ENCODE results near the gene AMIGO3.

AMIGO3 gene

DNA sequence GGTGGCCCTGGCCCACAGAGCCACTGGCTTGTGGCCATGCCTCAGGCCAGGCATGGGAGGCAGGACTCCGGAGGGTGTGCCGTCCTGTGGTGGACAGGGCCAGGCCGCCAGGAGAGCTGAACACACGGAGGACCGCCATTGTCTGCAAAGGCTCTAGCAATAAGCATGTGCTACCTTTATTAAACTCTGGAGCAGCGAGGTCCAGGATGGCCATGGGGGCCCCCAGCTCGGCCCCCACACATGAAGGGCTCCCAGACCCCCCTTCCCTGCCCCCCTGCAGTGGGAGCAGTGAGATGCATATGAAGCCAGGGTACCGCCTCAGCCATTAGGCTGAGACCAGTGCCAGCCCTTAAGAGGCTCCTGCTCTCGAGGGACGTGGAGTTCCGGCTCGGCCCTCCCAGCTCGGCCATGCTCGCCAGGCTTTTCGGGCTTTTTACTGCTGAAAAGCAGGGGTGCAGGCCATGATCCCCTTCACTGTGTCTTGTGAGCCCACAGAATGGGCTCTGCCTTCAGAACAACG is 2.7 kb downstream of the AMIGO3 start:
- TF ChIP-seq, protein P1, sequence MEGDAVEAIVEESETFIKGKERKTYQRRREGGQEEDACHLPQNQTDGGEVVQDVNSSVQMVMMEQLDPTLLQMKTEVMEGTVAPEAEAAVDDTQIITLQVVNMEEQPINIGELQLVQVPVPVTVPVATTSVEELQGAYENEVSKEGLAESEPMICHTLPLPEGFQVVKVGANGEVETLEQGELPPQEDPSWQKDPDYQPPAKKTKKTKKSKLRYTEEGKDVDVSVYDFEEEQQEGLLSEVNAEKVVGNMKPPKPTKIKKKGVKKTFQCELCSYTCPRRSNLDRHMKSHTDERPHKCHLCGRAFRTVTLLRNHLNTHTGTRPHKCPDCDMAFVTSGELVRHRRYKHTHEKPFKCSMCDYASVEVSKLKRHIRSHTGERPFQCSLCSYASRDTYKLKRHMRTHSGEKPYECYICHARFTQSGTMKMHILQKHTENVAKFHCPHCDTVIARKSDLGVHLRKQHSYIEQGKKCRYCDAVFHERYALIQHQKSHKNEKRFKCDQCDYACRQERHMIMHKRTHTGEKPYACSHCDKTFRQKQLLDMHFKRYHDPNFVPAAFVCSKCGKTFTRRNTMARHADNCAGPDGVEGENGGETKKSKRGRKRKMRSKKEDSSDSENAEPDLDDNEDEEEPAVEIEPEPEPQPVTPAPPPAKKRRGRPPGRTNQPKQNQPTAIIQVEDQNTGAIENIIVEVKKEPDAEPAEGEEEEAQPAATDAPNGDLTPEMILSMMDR (conservative IDR thresholded peaks at IDR 0.05; ENCODE audit: low read depth, low read length): no peak
- DNase-seq (ENCODE audit: low read depth): no peak
- no peak overlapping the region for H3K4me3 ChIP-seq (ENCODE audit: low read depth, low read length)

DNA sequence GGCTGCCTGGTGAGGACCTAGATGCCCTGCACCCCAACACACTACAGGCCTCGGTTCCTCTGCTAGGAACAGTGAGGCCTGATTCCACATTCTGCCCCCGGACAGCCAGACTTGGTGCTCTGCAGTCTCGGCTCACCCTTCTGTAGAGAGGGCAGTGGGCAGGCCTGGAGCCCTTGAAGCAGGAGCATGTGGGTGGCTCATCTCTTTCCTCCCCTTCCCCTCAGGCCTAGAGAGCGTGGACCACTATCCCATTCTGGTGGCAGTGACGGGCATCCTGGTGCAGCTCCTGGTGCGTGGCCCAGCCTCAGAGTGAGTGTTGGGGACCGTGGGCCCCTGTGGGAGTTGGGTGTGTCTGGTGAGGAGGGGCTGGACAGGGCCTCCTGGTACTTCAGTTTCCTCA is 3.3 kb downstream of the AMIGO3 start:
- no peak overlapping the region for H3K4me3 ChIP-seq (ENCODE audit: low read depth, low read length)
- DNase-seq (ENCODE audit: low read depth): no peak
- TF ChIP-seq, protein P1 (conservative IDR thresholded peaks at IDR 0.05; ENCODE audit: low read depth, low read length): no peak

DNA sequence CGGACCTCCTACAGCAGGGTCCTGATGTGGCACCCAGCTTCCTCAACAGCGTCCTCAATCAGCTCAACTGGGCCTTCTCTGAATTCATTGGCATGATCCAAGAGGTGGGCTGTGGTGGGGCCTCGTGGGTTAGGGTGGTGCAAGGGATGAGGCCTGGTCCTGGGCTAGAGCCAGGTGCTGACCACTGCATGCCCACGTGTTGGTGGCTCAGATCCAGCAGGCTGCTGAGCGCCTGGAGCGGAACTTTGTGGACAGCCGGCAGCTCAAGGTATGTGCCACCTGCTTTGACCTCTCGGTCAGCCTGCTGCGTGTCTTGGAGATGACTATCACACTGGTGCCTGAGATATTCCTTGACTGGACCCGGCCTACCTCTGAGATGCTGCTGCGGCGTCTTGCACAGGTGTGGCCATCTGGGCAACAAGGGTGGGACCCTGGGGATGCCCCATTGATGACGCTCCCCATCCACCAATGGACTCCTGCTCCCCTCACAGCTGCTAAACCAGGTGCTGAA is 3.8 kb downstream of the AMIGO3 start:
- no peak for DNase-seq (ENCODE audit: low read depth)
- no peak overlapping the region for H3K4me3 ChIP-seq (ENCODE audit: low read depth, low read length)

DNA sequence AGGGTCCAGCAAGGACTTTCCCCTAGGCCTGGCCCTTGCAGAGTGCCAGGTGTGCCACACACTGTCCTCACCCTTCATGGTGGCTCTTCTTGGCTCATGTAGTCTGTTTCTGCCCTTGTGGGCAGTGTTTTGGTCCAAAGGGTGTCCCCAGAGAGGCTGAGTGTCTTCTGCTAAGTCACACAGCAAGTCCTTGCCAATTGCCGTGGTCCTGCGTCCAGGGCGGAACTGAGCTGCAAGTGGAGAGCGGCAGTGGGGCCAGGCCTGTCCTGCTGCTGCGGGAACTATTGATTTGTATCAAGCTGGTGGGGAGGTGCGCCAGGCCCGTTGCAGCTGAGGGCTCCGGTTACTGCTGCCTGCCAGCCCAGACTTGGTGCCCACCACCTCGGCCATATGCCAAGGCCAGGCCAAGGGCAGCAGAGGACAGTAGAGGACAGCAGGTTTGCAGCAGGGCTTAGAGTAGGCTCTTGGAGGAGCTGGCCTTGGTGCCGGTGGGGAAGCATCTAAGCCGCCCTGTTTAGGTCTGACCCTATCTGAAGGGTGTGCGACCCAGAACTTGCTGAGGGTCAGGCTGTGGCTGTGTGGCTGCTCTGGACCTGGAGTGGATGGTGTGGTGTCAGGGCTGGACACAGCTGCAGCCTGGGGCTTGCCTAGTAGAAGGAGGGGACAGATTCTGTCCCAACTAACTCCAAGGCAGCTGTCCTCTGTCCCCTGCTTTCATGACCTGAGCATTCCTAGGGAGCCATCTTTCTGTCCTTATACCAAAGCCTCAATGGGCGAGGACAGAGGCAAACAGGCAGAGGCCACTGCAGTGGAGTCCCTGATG is 4.5 kb downstream of the AMIGO3 start:
- no peak for DNase-seq (ENCODE audit: low read depth)
- TF ChIP-seq, protein P1 (conservative IDR thresholded peaks at IDR 0.05; ENCODE audit: low read depth, low read length): no peak
- no peak overlapping the region for H3K4me3 ChIP-seq (ENCODE audit: low read depth, low read length)

More for the DNA sequence above, 3.8 kb downstream of the AMIGO3 start:
- TF ChIP-seq, protein P1 (conservative IDR thresholded peaks at IDR 0.05; ENCODE audit: low read depth, low read length): no peak

DNA sequence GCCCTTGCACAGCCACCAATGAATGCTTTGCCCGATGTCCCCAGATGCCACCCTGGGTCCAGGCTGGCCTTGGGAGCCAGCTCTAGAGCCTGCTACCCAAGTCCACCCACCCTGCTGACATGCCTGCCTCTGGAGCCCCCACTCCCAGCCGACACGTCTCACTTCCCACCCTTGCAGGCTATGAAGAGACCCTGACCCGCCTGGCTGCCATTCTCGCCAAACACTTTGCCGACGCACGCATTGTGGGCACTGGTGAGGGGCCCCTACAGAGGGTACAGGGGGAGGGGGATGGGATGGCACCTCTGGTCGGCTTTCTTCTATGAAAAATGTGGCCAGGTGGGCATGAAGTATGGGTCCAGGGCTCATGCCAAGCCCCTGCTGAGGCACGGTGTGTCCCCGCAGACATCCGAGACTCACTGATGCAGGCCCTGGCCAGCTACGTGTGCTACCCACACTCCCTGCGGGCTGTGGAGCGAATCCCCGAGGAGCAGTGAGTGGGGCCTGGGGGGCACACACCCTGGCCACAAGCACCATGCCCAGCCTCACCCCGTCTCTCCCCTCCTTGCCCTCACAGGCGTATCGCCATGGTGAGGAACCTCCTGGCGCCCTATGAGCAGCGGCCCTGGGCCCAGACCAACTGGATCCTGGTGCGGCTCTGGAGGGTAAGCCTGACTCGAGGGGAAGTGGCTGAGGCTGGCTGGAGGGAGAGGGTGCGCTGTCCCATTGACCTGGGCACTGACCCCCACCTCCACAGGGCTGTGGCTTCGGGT is 6.0 kb downstream of the AMIGO3 start:
- TF ChIP-seq, protein P1 (conservative IDR thresholded peaks at IDR 0.05; ENCODE audit: low read depth, low read length): no peak

DNA sequence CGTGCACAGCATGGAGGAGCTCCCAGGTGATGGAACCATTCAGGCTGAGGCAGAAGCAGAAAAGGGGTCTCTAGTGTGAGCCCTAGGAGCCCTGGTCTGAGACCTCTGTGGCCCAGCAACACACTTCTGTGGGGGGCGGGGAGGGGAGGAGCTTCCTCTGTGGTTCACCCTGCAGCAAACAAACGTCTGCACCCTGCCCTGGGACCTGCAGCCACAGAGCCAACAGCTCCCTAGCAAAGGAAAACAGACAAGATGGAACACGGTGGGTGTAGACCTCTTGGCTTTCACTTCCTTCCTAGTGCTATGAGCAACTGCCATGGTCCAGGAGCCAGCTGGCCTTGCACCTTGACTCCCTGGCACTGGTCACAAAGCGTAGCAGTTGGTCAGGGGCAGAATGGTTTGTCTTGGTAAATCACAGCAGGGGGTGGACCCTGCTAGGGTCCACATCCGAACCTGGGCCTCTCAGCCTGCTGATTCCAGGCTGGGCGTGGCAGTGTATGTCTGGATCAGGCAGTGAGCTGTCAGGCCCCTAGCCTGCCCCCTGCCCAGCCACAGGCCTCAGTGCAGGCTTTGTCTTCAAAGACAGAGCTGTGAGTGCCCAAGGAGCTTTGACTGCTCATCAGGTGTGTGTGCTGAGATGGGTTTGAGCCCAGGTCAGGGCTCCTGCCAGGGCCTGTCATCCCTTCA is 6.7 kb downstream of the AMIGO3 start:
- no peak for DNase-seq (ENCODE audit: low read depth)
- H3K4me3 ChIP-seq (ENCODE audit: low read depth, low read length): no peak overlapping the region
- TF ChIP-seq, protein P1 (conservative IDR thresholded peaks at IDR 0.05; ENCODE audit: low read depth, low read length): no peak

More for the DNA sequence above, 6.0 kb downstream of the AMIGO3 start:
- H3K4me3 ChIP-seq (ENCODE audit: low read depth, low read length): no peak overlapping the region
- no peak for DNase-seq (ENCODE audit: low read depth)

All from choroid plexus epithelial cell (primary cell).